Left renal pelvis (tissue), 4 donors: Measurements from ENCODE around the gene GART. TPM values are rescaled to one million over a fixed set of nuclear protein-coding genes. Genes with fewer than 3 reads are reported as not detected.
"Not testable (repeated sequence)": the region's sequence is repeated elsewhere in the genome, so short reads cannot be mapped to it uniquely, and the experiment has no call there.

ENCODE experiments used
- DNase-seq, 4 donors: peaks; one replicate each; pipeline ENCODE4 v3.0.0-alpha.2; 2013; ENCODE audit warnings: low read depth in 4 of 4, low spot score in 3 of 4
- polyA plus RNA-seq, 4 donors: library from polyadenylated mRNA; unstranded; fragments of 120-200 nt; gene quantifications; one replicate each; pipeline ENCODE4 v1.2.1, GENCODE V29; 2013; ENCODE audit not compliant: insufficient read length in 4 of 4

The GART gene
- polyA plus RNA-seq, 4 donors, result 59.6 to 85.9 (median 69.1) TPM

GRCh38 chr21:33478182-33478581 lies 63.7 kb downstream of the GART start:
- no peak for DNase-seq

GRCh38 chr21:33477066-33477465 lies 64.9 kb downstream of the GART start:
- DNase-seq, result no peak

DNA sequence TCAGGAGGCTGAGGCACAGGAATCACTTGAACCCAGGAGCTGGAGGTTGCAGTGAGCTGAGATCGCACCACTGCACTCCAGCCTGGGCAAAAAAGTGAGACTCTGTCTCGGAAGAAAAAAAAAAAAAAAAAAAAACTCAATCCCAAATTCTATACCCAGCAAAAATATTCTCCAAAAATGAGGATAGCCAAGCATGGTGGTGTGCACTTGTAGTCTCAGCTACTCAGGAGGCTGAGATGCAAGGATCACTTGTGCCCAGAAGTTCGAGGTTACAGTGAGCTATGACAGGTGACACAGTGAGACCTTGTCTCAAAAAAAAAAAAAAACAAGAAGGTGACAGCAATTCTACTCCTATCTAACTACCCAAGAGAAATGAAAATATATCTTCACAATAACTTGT lies 68.6 kb downstream of the GART start:
- DNase-seq, result no peak

- DNase-seq, result no peak
Measured at GRCh38 chr21:33470701-33471100, 71.2 kb downstream of the GART start.

DNA sequence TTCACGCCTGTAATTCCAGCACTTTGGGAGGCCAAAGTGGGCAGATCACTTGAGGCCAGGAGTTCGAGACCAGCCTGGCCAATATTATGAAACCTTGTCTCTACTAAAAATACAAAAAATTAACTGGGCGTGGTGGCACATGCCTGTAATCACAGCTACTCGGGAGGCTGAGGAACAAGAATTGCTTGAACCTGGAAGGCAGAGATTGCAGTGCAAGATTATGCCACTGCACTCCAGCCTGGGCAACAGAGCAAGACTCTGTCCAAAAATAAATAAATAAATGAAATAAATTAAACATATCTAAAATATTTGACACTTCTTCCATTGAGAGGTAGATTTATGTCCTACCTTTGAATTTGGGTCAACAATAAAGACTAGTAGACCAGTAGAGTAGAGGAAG lies 72.7 kb downstream of the GART start:
- not testable (repeated sequence) for DNase-seq

- DNase-seq, result no peak
Measured at GRCh38 chr21:33461538-33462250, 80.2 kb downstream of the GART start.

- no peak for DNase-seq
Measured at GRCh38 chr21:33458861-33459260, 83.1 kb downstream of the GART start.

- no peak for DNase-seq
Measured at GRCh38 chr21:33455686-33456446, 86.1 kb downstream of the GART start.

Other genes starting within 250 kb of the GART start
- gene IFNAR1, start 217.1 kb downstream of the GART start, polyA plus RNA-seq, result 10 to 100 TPM; 33.8 to 43.1 (median 37.7) TPM
- gene IFNGR2, start 138.7 kb downstream of the GART start, polyA plus RNA-seq, result 100 to 1,000 TPM in 1 of 4 donors, 10 to 100 TPM in 3; 72.6 to 141 (median 88.9) TPM
- gene TMEM50B, start 62.1 kb downstream of the GART start, polyA plus RNA-seq, result 10 to 100 TPM; 42.1 to 68.4 (median 58.5) TPM
- 1 to 10 TPM; 2.0 to 5.9 (median 5.2) TPM for gene DNAJC28, start 50.4 kb downstream of the GART start, polyA plus RNA-seq
- 100 to 1,000 TPM; 307 to 371 (median 351) TPM for gene SON, start 921 bp upstream of the GART start, polyA plus RNA-seq
- 10 to 100 TPM; 36.0 to 45.1 (median 36.6) TPM for gene DONSON, start 46.6 kb upstream of the GART start, polyA plus RNA-seq
- gene CRYZL1, start 99.6 kb upstream of the GART start, polyA plus RNA-seq, result 10 to 100 TPM; 61.0 to 70.8 (median 68.3) TPM
- 10 to 100 TPM; 43.8 to 55.8 (median 49.2) TPM for gene ITSN1, start 100.4 kb upstream of the GART start, polyA plus RNA-seq